ENCODE data around the gene PLEKHO1.

Gene PLEKHO1

DNA sequence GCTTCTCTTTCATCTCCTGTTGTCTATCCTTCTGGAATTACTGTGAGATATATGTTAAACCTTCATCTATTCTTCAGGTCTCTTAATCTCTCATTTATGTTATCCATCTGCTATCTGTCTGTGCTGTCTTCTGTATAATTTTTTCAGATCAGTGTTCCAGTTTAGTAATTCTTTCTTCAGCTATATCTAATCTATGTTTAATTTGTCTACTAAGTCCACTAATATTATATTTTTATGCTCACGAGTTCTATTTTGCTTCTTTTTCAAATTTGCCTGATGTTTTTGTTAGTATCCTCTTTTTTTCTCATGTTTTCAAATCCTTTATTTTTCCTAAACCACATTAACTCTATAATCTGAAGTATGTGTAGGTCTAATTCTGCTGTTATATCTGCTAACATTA is 34.6 kb upstream of the PLEKHO1 start:
- DNase-seq (ENCODE audit: low read depth), result no peak
- H3K4me3 ChIP-seq (ENCODE audit: low read length), result no peak overlapping the region
- TF ChIP-seq, protein P1, sequence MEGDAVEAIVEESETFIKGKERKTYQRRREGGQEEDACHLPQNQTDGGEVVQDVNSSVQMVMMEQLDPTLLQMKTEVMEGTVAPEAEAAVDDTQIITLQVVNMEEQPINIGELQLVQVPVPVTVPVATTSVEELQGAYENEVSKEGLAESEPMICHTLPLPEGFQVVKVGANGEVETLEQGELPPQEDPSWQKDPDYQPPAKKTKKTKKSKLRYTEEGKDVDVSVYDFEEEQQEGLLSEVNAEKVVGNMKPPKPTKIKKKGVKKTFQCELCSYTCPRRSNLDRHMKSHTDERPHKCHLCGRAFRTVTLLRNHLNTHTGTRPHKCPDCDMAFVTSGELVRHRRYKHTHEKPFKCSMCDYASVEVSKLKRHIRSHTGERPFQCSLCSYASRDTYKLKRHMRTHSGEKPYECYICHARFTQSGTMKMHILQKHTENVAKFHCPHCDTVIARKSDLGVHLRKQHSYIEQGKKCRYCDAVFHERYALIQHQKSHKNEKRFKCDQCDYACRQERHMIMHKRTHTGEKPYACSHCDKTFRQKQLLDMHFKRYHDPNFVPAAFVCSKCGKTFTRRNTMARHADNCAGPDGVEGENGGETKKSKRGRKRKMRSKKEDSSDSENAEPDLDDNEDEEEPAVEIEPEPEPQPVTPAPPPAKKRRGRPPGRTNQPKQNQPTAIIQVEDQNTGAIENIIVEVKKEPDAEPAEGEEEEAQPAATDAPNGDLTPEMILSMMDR (conservative IDR thresholded peaks at IDR 0.05; ENCODE audit: low read depth, low read length), result no peak

DNA sequence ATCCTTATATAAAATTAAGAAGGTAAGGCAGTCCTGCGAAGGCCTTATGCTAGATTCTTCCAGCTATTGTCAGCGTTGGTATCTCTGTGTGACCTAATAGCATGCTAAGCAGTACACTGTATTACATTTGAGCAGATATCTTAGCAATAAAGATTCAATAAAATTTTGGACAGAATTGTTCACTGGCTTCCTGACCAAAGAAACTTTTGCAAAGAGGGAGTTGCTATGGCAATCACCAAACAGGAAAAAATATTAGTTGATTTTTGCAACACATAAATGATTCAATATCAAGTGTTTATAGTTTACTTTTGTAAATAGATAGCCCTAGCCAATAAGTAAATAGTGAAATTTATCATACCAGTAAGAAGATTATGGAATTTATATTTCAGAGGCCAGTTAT is 31.0 kb upstream of the PLEKHO1 start:
- H3K4me3 ChIP-seq (ENCODE audit: low read length), result no peak overlapping the region
- TF ChIP-seq, protein P1 (conservative IDR thresholded peaks at IDR 0.05; ENCODE audit: low read depth, low read length), result no peak
- no peak for DNase-seq (ENCODE audit: low read depth)

DNA sequence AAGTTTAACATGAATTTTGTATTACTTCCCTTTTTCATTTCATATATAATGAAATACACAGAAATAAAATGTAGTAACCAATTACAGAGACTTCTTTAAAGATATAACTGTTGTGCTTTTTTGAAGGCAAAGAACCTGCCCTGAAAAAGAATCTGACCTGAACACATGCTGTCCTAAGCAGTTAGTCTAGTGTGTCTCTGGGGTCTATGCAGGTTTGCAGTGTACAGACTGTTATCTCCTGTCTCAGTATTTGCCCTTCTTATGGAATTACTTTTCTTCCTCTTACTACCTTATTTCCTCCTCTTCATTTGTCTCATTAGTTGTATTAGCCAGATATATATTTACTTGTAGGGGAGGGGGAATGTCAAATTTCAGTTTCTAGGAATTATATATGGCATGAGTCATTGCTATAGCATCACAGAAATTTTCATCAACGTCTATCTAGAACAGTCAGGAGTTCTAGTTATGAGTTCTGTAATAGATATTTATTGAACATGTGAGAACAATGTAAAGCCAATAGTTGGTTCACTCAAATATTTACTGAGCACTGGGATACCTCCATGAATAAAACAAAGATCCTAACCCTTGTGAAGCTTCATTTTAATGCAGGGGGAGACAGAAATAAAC is 28.4 kb upstream of the PLEKHO1 start:
- no peak overlapping the region for H3K4me3 ChIP-seq (ENCODE audit: low read length)
- TF ChIP-seq, protein P1 (conservative IDR thresholded peaks at IDR 0.05; ENCODE audit: low read depth, low read length), result no peak

DNA sequence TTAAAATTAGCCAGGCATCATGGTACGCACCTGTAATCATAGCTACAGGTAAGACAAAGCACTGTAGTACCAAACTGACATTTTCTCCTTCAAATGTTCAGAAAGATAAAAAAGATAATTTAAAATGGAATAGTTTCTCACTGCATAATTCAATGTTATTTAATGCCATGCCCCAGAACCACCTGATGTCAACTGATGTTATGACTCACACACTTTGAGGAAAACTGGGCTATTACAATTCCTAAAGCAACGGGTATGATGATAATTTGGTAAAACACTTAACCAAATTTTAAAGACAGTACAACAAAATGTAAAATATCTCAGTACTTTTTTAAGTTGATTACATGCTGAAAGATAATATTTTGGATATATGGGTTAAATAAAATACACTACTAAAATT is 22.9 kb upstream of the PLEKHO1 start:
- DNase-seq (ENCODE audit: low read depth), result no peak
- TF ChIP-seq, protein P1 (conservative IDR thresholded peaks at IDR 0.05; ENCODE audit: low read depth, low read length), result no peak
- H3K4me3 ChIP-seq (ENCODE audit: low read length), result no peak overlapping the region

More for the DNA sequence above, 28.4 kb upstream of the PLEKHO1 start:
- DNase-seq (ENCODE audit: low read depth), result no peak

DNA sequence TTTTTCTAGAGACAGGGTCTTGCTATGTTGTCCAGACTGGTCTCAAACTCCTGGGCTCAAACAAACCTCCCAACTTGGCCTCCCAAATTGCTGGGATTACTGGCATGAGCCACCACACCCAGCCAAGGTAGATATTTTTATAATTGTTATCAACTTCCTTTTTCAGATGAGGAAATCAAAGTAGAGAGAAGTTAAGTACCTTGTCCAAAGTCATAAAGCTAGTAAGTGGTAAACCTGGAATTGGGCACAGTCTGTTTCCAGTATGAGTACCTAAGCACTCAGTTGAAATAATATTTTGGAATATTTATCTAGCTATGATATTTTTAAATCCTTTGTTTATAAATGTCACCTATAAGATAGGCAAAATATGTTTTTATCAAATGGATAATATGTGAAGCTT is 22.3 kb upstream of the PLEKHO1 start:
- TF ChIP-seq, protein P1 (conservative IDR thresholded peaks at IDR 0.05; ENCODE audit: low read depth, low read length), result no peak
- no peak overlapping the region for H3K4me3 ChIP-seq (ENCODE audit: low read length)
- no peak for DNase-seq (ENCODE audit: low read depth)

DNA sequence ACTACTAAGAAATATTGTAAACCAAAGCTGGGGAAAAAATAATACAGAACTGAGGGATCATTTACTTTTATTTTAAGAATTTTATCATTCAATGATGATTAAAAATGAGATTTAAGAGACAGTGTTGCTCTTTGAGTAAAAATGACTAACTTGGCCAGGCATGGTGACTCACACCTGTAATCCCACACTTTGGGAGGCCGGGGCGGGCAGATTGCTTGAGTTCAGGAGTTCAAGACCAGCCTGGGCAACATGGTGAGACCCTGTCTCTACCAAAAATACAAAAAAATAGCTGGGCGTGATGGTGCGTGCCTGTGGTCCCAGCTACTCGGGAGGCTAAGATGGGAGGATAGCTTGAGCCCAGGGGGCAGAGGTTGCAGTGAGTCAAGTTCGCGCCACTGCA is 21.8 kb upstream of the PLEKHO1 start:
- TF ChIP-seq, protein P1 (conservative IDR thresholded peaks at IDR 0.05; ENCODE audit: low read depth, low read length), result no peak
- H3K4me3 ChIP-seq (ENCODE audit: low read length), result no peak overlapping the region
- no peak for DNase-seq (ENCODE audit: low read depth)

DNA sequence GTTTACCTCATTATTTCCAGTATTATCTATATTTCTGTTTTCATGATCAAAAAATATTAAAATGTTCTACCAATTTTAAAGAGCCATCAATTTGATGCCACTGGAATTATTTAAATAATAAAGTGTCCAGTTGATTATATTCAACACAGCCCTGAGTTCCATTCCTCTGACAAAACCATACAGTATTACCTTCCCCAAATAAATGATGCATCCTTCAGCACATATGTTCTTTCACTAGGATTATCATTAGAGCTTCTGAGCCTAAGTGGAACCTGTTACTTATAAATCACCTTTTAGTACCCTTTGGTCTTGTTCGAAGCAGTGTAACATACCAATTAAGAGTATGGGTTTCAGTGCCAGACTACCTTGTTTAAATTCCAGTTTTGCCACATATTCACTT is 17.3 kb upstream of the PLEKHO1 start:
- DNase-seq (ENCODE audit: low read depth), result no peak
- H3K4me3 ChIP-seq (ENCODE audit: low read length), result no peak overlapping the region
- TF ChIP-seq, protein P1 (conservative IDR thresholded peaks at IDR 0.05; ENCODE audit: low read depth, low read length), result no peak
